Lower leg skin (tissue), 4 donors: ENCODE measurements around the gene CDH11. TPM values are rescaled to one million over a fixed set of nuclear protein-coding genes. Genes with fewer than 3 reads are reported as not detected.

Experiments used
- DNase-seq, 2 donors: peaks; one replicate each; pipeline ENCODE4 v3.0.0-alpha.2; 2019; ENCODE audit warnings: low spot score in 2 of 2
- H3K4me3 ChIP-seq: fragments of 200-600 bp; sonication (generic); 2 replicates; pipeline ENCODE4 v1.5.1; 2017; ENCODE audit warnings: mild to moderate bottlenecking, low read depth; ENCODE audit not compliant: poor library complexity, severe bottlenecking
- CTCF ChIP-seq, 3 donors: fragments of 450-650 bp; IDR thresholded peaks; one replicate each; pipeline ENCODE4 v1.5.1; 2016; ENCODE audit warnings: antibody characterized with exemption in 3 of 3, mild to moderate bottlenecking in 3 of 3, moderate library complexity in 2 of 3
- POLR2A ChIP-seq, 2 donors: fragments of 450-650 bp; IDR thresholded peaks; one replicate each; pipeline ENCODE4 v1.6.1; 2016 to 2017; ENCODE audit warnings: antibody characterized with exemption in 2 of 2, mild to moderate bottlenecking in 1 of 2, moderate library complexity in 1 of 2
- WGBS, 2 donors: methylation state at CpG; one replicate each; pipeline ENCODE4 v1.1.5; 2018; 5-methylcytosine and 5-hydroxymethylcytosine counted together
- intact Hi-C: fragments of 100-400 bp; cut with DNase I; formaldehyde crosslinking; loops from one replicate; pipeline ENCODE4 v1.15.0; 2023; ENCODE audit warnings: low total_unique reads
- total RNA-seq, 4 donors: library from RNA; depleted of rRNA; stranded (reverse); fragments of >200 nt; gene quantifications; one replicate each; pipeline ENCODE4 v1.1.0, GENCODE V29; 2016

The CDH11 gene
- total RNA-seq, 4 donors from 2014 or later, result 37.4 to 78.8 (median 47.5) TPM

- WGBS, 2 donors, result 6 to 7% methylated on average over 45 to 47 of the region's 51 CpGs
- peak overlapping the region; percentile 27 for H3K4me3 ChIP-seq
- peak; percentile 16 to 92 for DNase-seq
- intact Hi-C loops, result no loop called here
- no peak for TF ChIP-seq CTCF (IDR thresholded peaks at IDR 0.05)
- TF ChIP-seq POLR2A (IDR thresholded peaks at IDR 0.05), result no peak
These were observed 1.7 kb upstream of the CDH11 start for GRCh38 chr16:65123396-65124211.

GRCh38 chr16:65122724-65123395, 997 bp upstream of the CDH11 start:
- intact Hi-C loops, result no loop called here
- peak; percentile 52 to 92 for DNase-seq

DNA sequence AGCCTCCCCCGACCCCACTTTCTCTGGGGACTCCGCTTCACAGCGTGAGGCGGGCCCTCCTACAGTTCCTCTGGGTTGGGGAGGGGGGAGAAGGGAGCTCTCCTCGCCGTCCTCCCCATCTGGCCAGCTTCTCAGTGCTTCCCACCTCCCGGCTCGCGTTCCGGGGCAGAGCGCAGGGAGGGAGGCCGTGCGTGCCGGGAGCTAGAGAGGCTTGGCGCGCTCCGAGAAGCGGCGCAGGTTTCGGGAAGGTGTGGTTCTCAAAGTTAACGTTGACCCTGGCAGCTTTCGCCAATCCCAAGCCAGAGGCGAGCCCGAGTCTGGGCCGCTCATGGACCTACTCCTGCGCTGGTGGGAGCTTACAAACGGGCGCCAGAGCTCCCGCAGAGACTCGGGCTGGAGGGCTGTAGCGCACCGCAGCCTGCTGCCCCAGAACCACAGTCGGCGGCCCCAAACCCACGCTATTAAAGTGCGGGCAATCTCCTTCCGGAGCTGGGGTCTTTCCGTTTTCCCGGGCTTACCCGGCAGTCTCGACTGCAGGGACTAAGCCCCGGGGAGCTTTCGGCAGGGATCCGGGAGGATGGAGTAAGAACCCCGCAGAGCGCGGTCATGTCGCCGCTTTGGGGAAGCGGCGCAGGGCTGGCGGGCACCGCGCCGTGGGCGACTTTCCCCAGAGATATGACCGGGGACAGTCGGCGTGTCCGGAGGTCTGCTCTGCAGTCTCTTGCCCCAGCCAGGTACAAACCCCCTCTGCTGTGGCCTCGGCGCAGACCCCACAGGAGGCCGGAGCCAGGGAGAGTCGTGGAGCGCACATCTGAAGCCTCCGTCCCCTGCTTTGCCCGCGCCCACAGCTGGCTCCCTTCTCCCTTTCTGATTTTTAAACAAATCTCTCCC, 787 bp downstream of the CDH11 start:
- peak overlapping the region; percentile 59 for H3K4me3 ChIP-seq
- peak in 1 of 2 donors; percentile 87 for DNase-seq
- intact Hi-C loops, result no loop called here
- WGBS, 2 donors, result 2 to 3% methylated on average over 39 to 57 of the region's 68 CpGs
- no peak for TF ChIP-seq POLR2A (IDR thresholded peaks at IDR 0.05)

More at GRCh38 chr16:65122724-65123395, 997 bp upstream of the CDH11 start:
- TF ChIP-seq CTCF (IDR thresholded peaks at IDR 0.05), result no peak
- no peak for TF ChIP-seq POLR2A (IDR thresholded peaks at IDR 0.05)
- H3K4me3 ChIP-seq, result peak overlapping the region; percentile 27
- 0 to 2% methylated on average over 31 to 42 of the region's 48 CpGs for WGBS, 2 donors

DNA sequence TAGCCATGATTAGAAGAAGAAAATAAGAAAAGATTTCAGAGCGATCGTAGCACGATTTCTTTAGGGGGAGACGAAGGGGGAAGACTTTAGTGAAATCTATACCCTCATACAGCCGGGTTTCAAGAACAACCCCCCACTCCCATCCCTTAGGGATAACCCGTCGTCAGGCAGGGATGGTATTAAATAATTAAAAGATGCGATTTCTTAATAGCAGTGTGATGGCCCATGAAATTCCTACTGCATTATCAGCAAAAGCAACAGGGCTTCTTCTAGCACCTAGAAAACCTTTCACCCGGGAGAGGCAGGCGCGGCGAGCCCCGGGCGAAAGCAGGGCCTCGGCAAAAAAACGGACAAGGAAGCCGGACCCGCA, 1.4 kb downstream of the CDH11 start:
- H3K4me3 ChIP-seq, result peak overlapping the region; percentile 59
- 10 to 22% methylated on average over 18 of the region's 18 CpGs for WGBS, 2 donors
- TF ChIP-seq CTCF (IDR thresholded peaks at IDR 0.05) (no peak), POLR2A (IDR thresholded peaks at IDR 0.05) (no peak)
- intact Hi-C loops, result no loop called here
- no peak for DNase-seq

- intact Hi-C loops, result no loop called here
- DNase-seq, result no peak
- TF ChIP-seq CTCF (IDR thresholded peaks at IDR 0.05) (no peak), POLR2A (IDR thresholded peaks at IDR 0.05) (no peak)
- H3K4me3 ChIP-seq, result peak overlapping the region; percentile 59
- WGBS, 2 donors, result 28 to 29% methylated on average over 11 of the region's 11 CpGs
These were observed 1.9 kb downstream of the CDH11 start for GRCh38 chr16:65119901-65120401.
